PC-3 (cell line): ENCODE data around the gene MSH3. TPM values are rescaled to one million over a fixed set of nuclear protein-coding genes. Genes with fewer than 3 reads are reported as not detected.
"Not testable (repeated sequence)": the region's sequence is repeated elsewhere in the genome, so short reads cannot be mapped to it uniquely, and the experiment has no call there.

Experiments
- ATAC-seq: fragments of 200-7000 bp; cut with Tn5 transposase; 2 replicates; pipeline ENCODE4 v1.9.1; 2020; ENCODE audit warnings: mild to moderate bottlenecking, moderate library complexity
- BruUV-seq: library from RNA; stranded (reverse); fragments of 400-500 nt; replicated peaks from 2 replicates; lab custom pipeline; 2021; lab: Mats Ljungman, UMichigan
- CTCF ChIA-PET: fragments of 300-600 bp; sonication (Branson Sonifier 250); formaldehyde crosslinking; loops from one replicate; lab custom pipeline; 2022; ENCODE audit warnings: antibody characterized with exemption; lab: Charles Lee
- POLR2A ChIA-PET: fragments of 300-600 bp; sonication (Branson Sonifier 250); formaldehyde crosslinking; loops from one replicate; lab custom pipeline; 2022; ENCODE audit warnings: antibody characterized with exemption; ENCODE audit not compliant: unreplicated experiment; lab: Charles Lee
- DNase-seq: peaks from one replicate; pipeline ENCODE4 v3.0.0-alpha.2; 2015
- H2AFZ ChIP-seq: fragments of 300-600 bp; sonication (generic); 2 replicates; pipeline ENCODE4 v1.6.0; 2016; ENCODE audit warnings: antibody characterized with exemption, low read length
- H3F3A ChIP-seq: fragments of 300-600 bp; sonication (generic); one replicate; pipeline ENCODE4 v1.6.0; 2017; ENCODE audit warnings: antibody characterized with exemption, low read length, control low read depth, mild to moderate bottlenecking; ENCODE audit not compliant: unreplicated experiment
- H3K27ac ChIP-seq: fragments of 300-600 bp; sonication (generic); 2 replicates; pipeline ENCODE4 v1.5.1; 2016; ENCODE audit warnings: mild to moderate bottlenecking, low read length
- H3K27me3 ChIP-seq: fragments of 300-600 bp; sonication (generic); 2 replicates; pipeline ENCODE4 v1.6.1; 2016; ENCODE audit warnings: low read length, mixed read lengths
- H3K36me3 ChIP-seq: fragments of 300-600 bp; sonication (generic); 2 replicates; pipeline ENCODE4 v1.6.1; 2016; ENCODE audit warnings: low read depth, mixed run types, low read length, mixed read lengths
- H3K4me1 ChIP-seq: fragments of 300-600 bp; sonication (generic); 2 replicates; pipeline ENCODE4 v1.5.1; 2016; ENCODE audit warnings: low read length; ENCODE audit not compliant: insufficient read depth
- H3K4me2 ChIP-seq: fragments of 300-600 bp; sonication (generic); 2 replicates; pipeline ENCODE4 v1.6.0; 2016; ENCODE audit warnings: low read length
- H3K4me3 ChIP-seq: fragments of 300-600 bp; sonication (generic); 2 replicates; pipeline ENCODE4 v1.5.1; 2016; ENCODE audit warnings: mild to moderate bottlenecking, low read length, mixed read lengths
- H3K79me2 ChIP-seq: fragments of 300-600 bp; sonication (generic); 2 replicates; pipeline ENCODE4 v1.6.1; 2017; ENCODE audit warnings: low read length, mixed read lengths
- H3K9ac ChIP-seq: fragments of 300-600 bp; sonication (generic); 2 replicates; pipeline ENCODE4 v1.6.0; 2016; ENCODE audit warnings: mild to moderate bottlenecking, low read length
- H3K9me2 ChIP-seq: fragments of 300-600 bp; sonication (generic); replicated peaks from 2 replicates; pipeline ENCODE4 v1.6.1; 2016; ENCODE audit warnings: mixed run types, low read length, mixed read lengths
- H3K9me3 ChIP-seq: fragments of 300-600 bp; sonication (generic); 2 replicates; pipeline ENCODE4 v1.6.1; 2016; ENCODE audit warnings: low read length, mixed read lengths
- H4K20me1 ChIP-seq: fragments of 300-600 bp; sonication (generic); 2 replicates; pipeline ENCODE4 v1.6.1; 2016; ENCODE audit warnings: low read length, mixed read lengths
- CTCF ChIP-seq: fragments of 300-600 bp; sonication (generic); conservative IDR thresholded peaks from 2 replicates; pipeline ENCODE4 v1.5.1; 2017; ENCODE audit warnings: antibody characterized with exemption, low read depth, mild to moderate bottlenecking, low read length
- EZH2 ChIP-seq: fragments of 300-600 bp; sonication (generic); IDR thresholded peaks from one replicate; pipeline ENCODE4 v1.6.1; 2017; ENCODE audit warnings: antibody characterized with exemption, mild to moderate bottlenecking, low read length; ENCODE audit not compliant: unreplicated experiment
- EZH2phosphoT487 ChIP-seq: fragments of 300-600 bp; sonication (generic); IDR thresholded peaks from 2 replicates; pipeline ENCODE4 v1.6.1; 2018; ENCODE audit warnings: mild to moderate bottlenecking, antibody characterized with exemption, low read length, borderline replicate concordance
- intact Hi-C: fragments of 100-400 bp; cut with micrococcal nuclease; formaldehyde crosslinking; loops from 2 replicates; pipeline ENCODE4 v1.9.0; 2023
- total RNA-seq: library from RNA; depleted of rRNA; stranded (reverse); fragments of >200 nt; gene quantifications from 2 replicates; pipeline ENCODE4 v1.2.3, GENCODE V29; 2014

The MSH3 gene
- total RNA-seq, 1 experiment from 2014 or later = 9.0 TPM

GRCh38 chr5:80874162-80874561 lies 219.7 kb downstream of the MSH3 start:
- H3K9ac ChIP-seq = no peak overlapping the region
- H3K27me3 ChIP-seq = no peaks in the 10 kb centered on the region
- POLR2A ChIA-PET = no interaction called here
- CTCF ChIA-PET = no interaction called here
- H3K4me3 ChIP-seq = no peak overlapping the region
- DNase-seq (no peak), ATAC-seq (no peak)
- no peaks in the 10 kb centered on the region for H3K9me3 ChIP-seq
- no peaks in the 10 kb centered on the region; the same call in 1 of the 2 replicates for H3K36me3 ChIP-seq
- H3K79me2 ChIP-seq = no peaks in the 10 kb centered on the region
- no peaks in the 10 kb centered on the region for H3K9me2 ChIP-seq
- no peak for TF ChIP-seq CTCF
- TF ChIP-seq EZH2 = no peak
- TF ChIP-seq EZH2phosphoT487 = no peak
- H3F3A ChIP-seq = no peaks in the 10 kb centered on the region
- H4K20me1 ChIP-seq = no peaks in the 10 kb centered on the region
- BruUV-seq = no TSS peak
- no peak overlapping the region for H3K27ac ChIP-seq
- intact Hi-C loops = no loop called here
- H2AFZ ChIP-seq = no peak overlapping the region
- H3K4me2 ChIP-seq = no peak overlapping the region
- H3K4me1 ChIP-seq = peaks cover 8% of the 10 kb centered on the region; the same call in 1 of the 2 replicates

- Histone ChIP-seq H3K79me2 (no peaks in the 10 kb centered on the region), H3K4me3 (no peak overlapping the region), H3K9me3 (no peaks in the 10 kb centered on the region), H3K4me1 (no peaks in the 10 kb centered on the region), H3K9me2 (no peaks in the 10 kb centered on the region), H3K9ac (no peak overlapping the region), H3F3A (no peaks in the 10 kb centered on the region), H2AFZ (no peak overlapping the region), H3K4me2 (no peak overlapping the region), H3K27me3 (no peaks in the 10 kb centered on the region), H4K20me1 (no peaks in the 10 kb centered on the region), H3K36me3 (no peaks in the 10 kb centered on the region; the same call in 1 of the 2 replicates), H3K27ac (no peak overlapping the region)
- intact Hi-C loops = no loop called here
- DNase-seq (no peak), ATAC-seq (no peak)
- BruUV-seq = no TSS peak
- TF ChIP-seq EZH2 = no peak
- no peak for TF ChIP-seq EZH2phosphoT487
- no peak for TF ChIP-seq CTCF
- ChIA-PET POLR2A (no interaction called here), CTCF (no interaction called here)
Measured at GRCh38 chr5:80877592-80877991, 223.1 kb downstream of the MSH3 start.

DNA sequence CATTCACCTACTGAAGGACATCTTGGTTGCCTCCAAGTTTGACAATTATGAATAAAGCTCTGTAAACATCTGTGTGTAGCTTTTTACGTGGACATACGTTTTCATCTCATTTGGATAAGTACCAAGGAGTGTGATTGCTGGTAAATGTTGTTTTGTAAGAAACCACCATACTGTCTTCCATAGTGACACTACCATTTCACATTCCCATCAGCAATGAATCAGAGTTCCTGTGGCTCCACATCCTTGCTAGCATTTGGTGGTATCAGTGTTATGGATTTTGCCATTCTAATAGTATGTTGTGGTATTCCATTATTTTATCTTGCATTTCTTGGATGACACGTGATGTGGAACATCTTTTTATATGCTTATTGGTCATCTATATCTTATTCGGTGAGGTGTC lies 227.3 kb downstream of the MSH3 start:
- Histone ChIP-seq H4K20me1 (no peaks in the 10 kb centered on the region), H3K9me2 (no peaks in the 10 kb centered on the region), H3K4me2 (no peak overlapping the region), H3K9ac (no peak overlapping the region), H3K36me3 (no peaks in the 10 kb centered on the region), H2AFZ (no peak overlapping the region), H3K9me3 (no peaks in the 10 kb centered on the region), H3K79me2 (no peaks in the 10 kb centered on the region), H3F3A (no peaks in the 10 kb centered on the region), H3K27me3 (no peaks in the 10 kb centered on the region), H3K27ac (no peak overlapping the region), H3K4me3 (no peak overlapping the region), H3K4me1 (peaks cover 11% of the 10 kb centered on the region)
- ChIA-PET POLR2A (no interaction called here), CTCF (no interaction called here)
- BruUV-seq = no TSS peak
- intact Hi-C loops = no loop called here
- ATAC-seq = no peak
- no peak for DNase-seq
- TF ChIP-seq CTCF (no peak), EZH2phosphoT487 (no peak), EZH2 (no peak)

DNA sequence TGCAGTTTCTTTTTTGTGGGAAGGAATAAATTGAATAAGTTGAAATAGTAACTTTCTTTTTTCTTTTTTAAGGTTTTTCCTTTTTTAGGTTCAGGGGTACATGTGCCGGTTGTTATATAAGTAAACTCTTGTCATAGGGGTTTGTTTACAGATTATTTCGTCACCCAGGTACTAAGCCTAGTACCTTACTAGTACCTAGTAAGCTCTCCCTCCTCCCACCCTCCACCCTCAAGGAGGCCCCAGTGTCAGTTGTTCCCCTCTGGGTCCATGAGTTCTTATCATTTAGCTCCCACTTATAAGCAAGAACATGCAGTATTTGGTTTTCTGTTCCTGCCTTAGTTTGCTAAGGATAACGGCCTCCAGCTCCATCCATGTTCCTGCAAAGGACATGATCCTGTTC lies 228.9 kb downstream of the MSH3 start:
- intact Hi-C loops, DNase-seq, CTCF ChIA-PET: not testable (repeated sequence)

More for the DNA sequence above, 228.9 kb downstream of the MSH3 start:
- peaks cover 11% of the 10 kb centered on the region for H3K4me1 ChIP-seq
- H3K27me3 ChIP-seq, H3K27ac ChIP-seq, H3K4me3 ChIP-seq, H3F3A ChIP-seq, H3K36me3 ChIP-seq, H2AFZ ChIP-seq, H3K9me2 ChIP-seq, H3K9ac ChIP-seq, H4K20me1 ChIP-seq, ATAC-seq, BruUV-seq, H3K79me2 ChIP-seq, H3K9me3 ChIP-seq, H3K4me2 ChIP-seq: not testable (repeated sequence)
- POLR2A ChIA-PET = interaction anchor here (0.6 kb wide), 1 partner anchor 22 kb away, joined by 3 read pairs; no protein-coding TSS in a partner anchor
